Small intestine (tissue), 7 donors: ENCODE data around the gene RUNX1. TPM values are rescaled to one million over a fixed set of nuclear protein-coding genes. Genes with fewer than 3 reads are reported as not detected.

Experiments used
- DNase-seq, 2 donors: peaks; one replicate each; pipeline versions ENCODE4 v3.0.0 to v3.0.0-alpha.2; 2013
- FAIRE-seq: peaks from 2 replicates; lab custom pipeline; 2012; peaks lifted over from hg19 to GRCh38; lab: Jason Lieb, UNC
- H3K27ac ChIP-seq, 3 donors: one replicate each; pipeline ENCODE4 v1.5.1; 2013; ENCODE audit warnings: low read length in 2 of 3, mild to moderate bottlenecking in 2 of 3, control low read depth in 1 of 3, inconsistent platforms in 1 of 3, low read depth in 1 of 3, moderate library complexity in 1 of 3
- H3K27me3 ChIP-seq, 3 donors: one replicate each; pipeline ENCODE4 v1.6.1; 2013; ENCODE audit warnings: low read length in 3 of 3, inconsistent platforms in 1 of 3; ENCODE audit not compliant: control insufficient read depth in 3 of 3, insufficient read depth in 3 of 3
- H3K36me3 ChIP-seq, 3 donors: one replicate each; pipeline ENCODE4 v1.6.1; 2013; ENCODE audit warnings: low read length in 3 of 3, inconsistent platforms in 1 of 3, low read depth in 1 of 3, mild to moderate bottlenecking in 1 of 3, moderate library complexity in 1 of 3; ENCODE audit not compliant: control insufficient read depth in 3 of 3, insufficient read depth in 2 of 3
- H3K4me1 ChIP-seq, 3 donors: one replicate each; pipeline ENCODE4 v1.6.1; 2013; ENCODE audit warnings: low read length in 2 of 3, inconsistent platforms in 1 of 3, low read depth in 1 of 3, mild to moderate bottlenecking in 1 of 3, moderate library complexity in 1 of 3; ENCODE audit not compliant: control insufficient read depth in 3 of 3, insufficient read depth in 2 of 3
- H3K4me3 ChIP-seq, 3 donors: one replicate each; pipeline ENCODE4 v1.5.1; 2013; ENCODE audit warnings: low read length in 3 of 3, control low read depth in 1 of 3, inconsistent platforms in 1 of 3, low read depth in 1 of 3, mild to moderate bottlenecking in 1 of 3, moderate library complexity in 1 of 3
- H3K9me3 ChIP-seq, 2 donors: one replicate each; pipeline ENCODE4 v1.6.1; 2013; ENCODE audit warnings: low read depth in 1 of 2, low read length in 1 of 2; ENCODE audit not compliant: control insufficient read depth in 2 of 2, insufficient read depth in 1 of 2
- WGBS, 3 donors: extraction: QIAGEN DNeasy Blood & Tissue Kit; methylation state at CpG; one replicate each; pipeline ENCODE4 v1.1.7; 2013; 5-methylcytosine and 5-hydroxymethylcytosine counted together
- polyA plus RNA-seq, 4 donors: library from polyadenylated mRNA; stranded (reverse) in 3 of 4; unstranded in 1 of 4; fragments of 200-250 nt in 3 of 4; fragments of 120-200 nt in 1 of 4; gene quantifications; one replicate each; pipeline versions ENCODE4 v1.2.1 to v1.2.3, GENCODE V29; 2013
- donor health status: healthy with polysubstance abuse.
- donor health status: control.
- donor health status: control.
- donor health status: Bipolar disorder and iron deficiency.
- donor health status: healthy.

The RUNX1 gene
- polyA plus RNA-seq, 4 donors = 2.5 to 6.2 (median 4.5) TPM

- Histone ChIP-seq H3K4me1 (peaks cover 0 to 5% (median 4%) of the 10 kb centered on the region in 3 donors), H3K9me3 (no peaks in the 10 kb centered on the region), H3K27me3 (no peaks in the 10 kb centered on the region), H3K36me3 (no peaks in the 10 kb centered on the region), H3K27ac (no peak overlapping the region), H3K4me3 (no peak overlapping the region)
- DNase-seq = peak in 1 of 2 donors; percentile 56
- FAIRE-seq = no peak
- 21 to 66% (median 53%) methylated on average over 4 of the region's 4 CpGs for WGBS, 3 donors
These were observed 112.1 kb downstream of the RUNX1 start for GRCh38 chr21:34936883-34937563.

GRCh38 chr21:34936371-34936789, 112.7 kb downstream of the RUNX1 start:
- FAIRE-seq (no peak), DNase-seq (no peak)
- no peaks in the 10 kb centered on the region for H3K27me3 ChIP-seq
- H3K27ac ChIP-seq = no peak overlapping the region
- H3K4me3 ChIP-seq = no peak overlapping the region
- 53 to 68% (median 63%) methylated on average over 11 of the region's 11 CpGs for WGBS, 3 donors
- H3K36me3 ChIP-seq = no peaks in the 10 kb centered on the region
- H3K9me3 ChIP-seq = no peaks in the 10 kb centered on the region
- peaks cover 0 to 5% (median 4%) of the 10 kb centered on the region in 3 donors for H3K4me1 ChIP-seq

GRCh38 chr21:34935898-34936297, 113.2 kb downstream of the RUNX1 start:
- DNase-seq = no peak
- H3K27ac ChIP-seq = peak overlapping the region in 1 of 3 donors; percentile 34

GRCh38 chr21:34935452-34935851, 113.7 kb downstream of the RUNX1 start:
- Histone ChIP-seq H3K27me3 (no peaks in the 10 kb centered on the region), H3K27ac (peak overlapping the region in 1 of 3 donors; percentile 34), H3K9me3 (no peaks in the 10 kb centered on the region), H3K4me3 (no peak overlapping the region), H3K4me1 (peaks cover 0 to 5% (median 4%) of the 10 kb centered on the region in 3 donors), H3K36me3 (no peaks in the 10 kb centered on the region)
- 91 to 96% (median 92%) methylated on average over 1 of the region's 1 CpG for WGBS, 3 donors
- FAIRE-seq (no peak), DNase-seq (no peak)

More at GRCh38 chr21:34935898-34936297, 113.2 kb downstream of the RUNX1 start:
- Histone ChIP-seq H3K9me3 (no peaks in the 10 kb centered on the region), H3K27me3 (no peaks in the 10 kb centered on the region), H3K4me1 (peaks cover 0 to 5% (median 4%) of the 10 kb centered on the region in 3 donors), H3K36me3 (no peaks in the 10 kb centered on the region), H3K4me3 (no peak overlapping the region)
- FAIRE-seq = no peak
- 62 to 85% (median 68%) methylated on average over 4 of the region's 4 CpGs for WGBS, 3 donors

GRCh38 chr21:34934350-34934749, 114.8 kb downstream of the RUNX1 start:
- 69 to 82% (median 73%) methylated on average over 2 of the region's 2 CpGs for WGBS, 3 donors
- FAIRE-seq (no peak), DNase-seq (no peak)
- Histone ChIP-seq H3K36me3 (no peaks in the 10 kb centered on the region), H3K9me3 (no peaks in the 10 kb centered on the region), H3K4me1 (peaks cover 0 to 5% (median 4%) of the 10 kb centered on the region in 3 donors), H3K4me3 (no peak overlapping the region), H3K27ac (peak overlapping the region in 1 of 3 donors; percentile 28), H3K27me3 (no peaks in the 10 kb centered on the region)

GRCh38 chr21:34933609-34934335, 115.3 kb downstream of the RUNX1 start:
- Histone ChIP-seq H3K27me3 (no peaks in the 10 kb centered on the region), H3K36me3 (no peaks in the 10 kb centered on the region), H3K9me3 (no peaks in the 10 kb centered on the region), H3K4me1 (peaks cover 0 to 5% (median 4%) of the 10 kb centered on the region in 3 donors), H3K4me3 (peak overlapping the region in 2 of 3 donors; percentile 1 to 11), H3K27ac (peak overlapping the region in 2 of 3 donors; percentile 34 to 93)
- 10 to 47% (median 22%) methylated on average over 3 of the region's 3 CpGs for WGBS, 3 donors
- FAIRE-seq (no peak), DNase-seq (peak; percentile 22 to 76)

- 65 to 84% (median 68%) methylated on average over 2 of the region's 2 CpGs for WGBS, 3 donors
- Histone ChIP-seq H3K27me3 (no peaks in the 10 kb centered on the region), H3K4me3 (no peak overlapping the region), H3K9me3 (no peaks in the 10 kb centered on the region), H3K36me3 (no peaks in the 10 kb centered on the region), H3K27ac (no peak overlapping the region), H3K4me1 (peaks cover 2 to 6% (median 5%) of the 10 kb centered on the region in 3 donors)
- no peak for FAIRE-seq
- no peak for DNase-seq
These were observed 116.9 kb downstream of the RUNX1 start for GRCh38 chr21:34932233-34932632.

- DNase-seq (no peak), FAIRE-seq (no peak)
- 56 to 60% (median 59%) methylated on average over 3 of the region's 3 CpGs for WGBS, 3 donors
- H3K27ac ChIP-seq = no peak overlapping the region
- H3K4me1 ChIP-seq = peaks cover 8 to 12% (median 10%) of the 10 kb centered on the region in 3 donors
- no peaks in the 10 kb centered on the region for H3K36me3 ChIP-seq
- no peak overlapping the region for H3K4me3 ChIP-seq
- H3K27me3 ChIP-seq = no peaks in the 10 kb centered on the region
- H3K9me3 ChIP-seq = no peaks in the 10 kb centered on the region
These were observed 118.1 kb downstream of the RUNX1 start for GRCh38 chr21:34930971-34931370.
